NCI-H1105 treated with DMSO at 0.1 percent for 48 hours (cell line): ENCODE results near the gene PCAT7.
"Not testable (repeated sequence)": the region's sequence is repeated elsewhere in the genome, so short reads cannot be mapped to it uniquely, and the experiment has no call there.

Experiments
- DNase-seq: peaks from one replicate; lab custom pipeline; 2025; lab: John Stamatoyannopoulos, UW

PCAT7 gene

DNA sequence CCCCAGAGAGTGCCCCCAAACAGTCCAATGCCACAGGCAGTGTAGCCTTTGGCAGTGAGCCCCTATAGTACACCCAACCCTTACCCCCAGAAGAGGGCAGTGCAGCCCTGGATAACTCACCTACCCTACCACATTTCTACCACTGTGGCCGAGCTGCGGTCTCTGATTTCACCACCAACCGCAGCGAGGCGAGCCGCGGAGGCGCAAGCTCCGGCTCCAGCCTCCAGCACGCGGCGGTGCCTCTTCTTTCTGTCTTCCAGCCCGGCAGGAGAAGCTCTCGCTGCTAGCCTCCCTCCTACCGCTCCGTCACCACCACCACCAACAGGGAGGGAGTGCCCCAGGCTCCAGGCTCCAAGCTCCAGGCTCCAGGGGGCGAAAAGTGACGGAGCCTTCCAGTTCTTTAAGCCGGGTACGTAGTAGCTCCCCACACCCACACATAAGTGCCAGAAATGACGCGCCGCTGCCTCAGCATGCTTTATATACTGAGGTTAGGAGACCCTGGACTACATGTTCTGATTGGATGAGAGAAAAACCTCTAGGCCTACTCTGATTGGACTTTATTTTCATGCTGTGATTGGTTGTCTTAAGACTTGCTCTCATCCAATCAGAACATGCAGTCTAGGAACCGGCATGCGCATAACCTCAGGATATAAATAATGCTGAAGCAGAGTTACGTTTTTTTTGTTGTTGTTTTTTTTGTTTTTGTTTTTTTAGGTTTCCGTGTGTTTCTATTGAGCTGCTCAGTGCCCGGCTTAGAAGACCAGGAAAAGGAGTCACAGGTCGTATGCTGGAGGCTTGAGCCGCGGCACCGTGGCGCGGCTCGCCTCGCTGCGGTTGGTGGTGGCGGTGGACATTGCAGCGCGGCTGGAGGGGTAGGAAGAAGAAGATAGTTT lies at the start of gene PCAT7:
Gene PCAT7, plus strand, starts transcription at position 645 of the 893 bp plus-strand sequence.
- DNase-seq = peak; percentile 77

DNA sequence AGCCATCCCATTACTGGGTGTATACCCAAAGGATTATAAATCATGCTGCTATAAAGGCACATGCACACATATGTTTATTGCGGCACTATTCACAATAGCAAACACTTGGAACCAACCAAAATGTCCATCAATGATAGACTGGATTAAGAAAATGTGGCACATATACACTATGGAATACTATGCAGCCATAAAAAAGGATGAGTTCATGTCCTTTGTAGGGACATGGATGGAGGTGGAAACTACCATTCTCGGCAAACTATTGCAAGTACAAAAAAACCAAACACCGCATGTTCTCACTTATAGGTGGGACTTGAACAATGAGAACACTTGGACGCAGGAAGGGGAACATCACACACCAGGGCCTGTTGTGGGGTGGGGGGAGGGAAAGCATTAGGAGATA lies 48.5 kb upstream of the PCAT7 start:
- not testable (repeated sequence) for DNase-seq

DNA sequence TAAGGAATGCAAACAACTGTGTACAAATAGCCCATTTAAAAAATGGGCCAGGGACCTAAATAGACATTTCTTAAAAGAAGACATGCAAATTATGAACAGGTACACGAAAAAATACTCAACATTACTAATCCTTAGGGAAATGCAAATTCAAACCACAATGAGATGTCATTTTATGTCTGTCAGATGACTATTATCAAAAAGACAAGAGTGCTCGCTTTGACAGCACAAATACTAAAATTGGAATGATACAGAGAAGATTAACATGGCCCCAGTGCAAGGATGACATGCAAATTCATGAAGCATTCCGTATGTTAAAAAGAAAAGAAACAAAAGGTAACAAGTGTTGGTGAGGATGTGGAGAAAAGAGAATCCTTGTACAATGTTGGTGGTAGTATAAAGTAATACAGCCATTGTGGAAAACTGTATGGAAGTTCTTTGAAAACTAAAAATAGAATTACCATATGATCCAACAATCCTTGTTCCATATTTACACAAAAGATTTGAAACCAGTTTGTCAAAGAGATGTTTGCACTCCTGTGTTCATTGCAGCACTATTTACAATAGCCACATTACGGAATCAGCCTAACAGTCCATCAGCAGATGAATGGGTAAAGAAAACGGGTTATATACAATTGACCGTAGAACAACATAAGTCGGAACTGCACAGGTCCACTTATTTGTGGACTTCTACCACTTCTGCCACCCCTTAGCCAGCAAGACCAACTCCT lies 47.2 kb upstream of the PCAT7 start:
- no peak for DNase-seq

DNA sequence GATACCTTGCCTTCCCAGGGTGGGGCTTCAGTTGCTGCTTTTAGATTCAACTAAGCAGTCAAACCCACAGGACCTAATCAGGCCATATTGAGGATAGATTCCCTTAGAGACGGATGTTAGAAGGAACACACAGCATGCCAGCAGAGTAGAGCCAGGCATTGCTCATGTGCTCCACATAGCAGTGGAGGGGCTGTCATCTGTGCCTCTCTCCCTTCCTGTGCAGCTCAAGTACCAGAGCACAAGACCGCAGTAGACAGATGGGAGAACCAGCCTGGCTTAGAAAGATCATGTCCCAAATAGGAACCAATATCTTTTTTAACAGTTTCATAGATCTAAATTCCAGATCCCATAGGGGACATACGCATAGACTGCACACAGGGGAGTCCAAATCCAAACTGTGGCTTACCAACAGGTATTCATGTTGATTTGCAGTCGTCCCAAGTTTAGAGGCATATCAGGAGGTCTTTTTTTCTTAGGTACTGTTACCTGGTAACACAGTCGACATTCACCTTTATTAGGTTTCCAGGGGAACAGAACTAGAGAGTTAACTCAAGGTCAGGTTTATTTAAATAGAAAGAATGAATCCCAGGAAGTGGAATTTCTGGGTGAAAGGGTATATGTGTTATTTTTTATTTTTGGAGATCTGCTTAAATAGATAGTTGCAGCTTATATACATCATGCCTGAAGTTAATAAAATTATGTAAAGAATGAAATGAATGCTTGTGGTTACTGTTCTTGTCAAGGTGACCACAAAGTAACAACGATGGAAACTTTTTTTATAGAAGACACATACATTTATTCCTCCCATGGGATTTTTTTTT lies 43.5 kb upstream of the PCAT7 start:
- DNase-seq = no peak

DNA sequence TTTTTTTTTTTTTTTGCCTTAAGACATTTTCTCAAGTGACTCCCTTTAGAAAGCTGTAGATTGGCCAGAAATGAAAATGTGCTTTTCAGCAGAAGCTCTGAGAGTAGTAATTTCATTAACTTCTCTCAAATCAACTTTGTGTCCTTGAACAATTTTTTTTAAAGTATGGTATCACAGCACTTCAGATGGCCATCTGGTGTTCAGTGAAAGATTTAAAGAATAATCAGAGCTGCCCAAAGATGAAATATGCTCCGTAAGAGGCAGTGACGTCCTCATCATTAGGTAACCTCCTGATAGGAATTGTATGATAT lies 43.0 kb upstream of the PCAT7 start:
- DNase-seq = no peak

DNA sequence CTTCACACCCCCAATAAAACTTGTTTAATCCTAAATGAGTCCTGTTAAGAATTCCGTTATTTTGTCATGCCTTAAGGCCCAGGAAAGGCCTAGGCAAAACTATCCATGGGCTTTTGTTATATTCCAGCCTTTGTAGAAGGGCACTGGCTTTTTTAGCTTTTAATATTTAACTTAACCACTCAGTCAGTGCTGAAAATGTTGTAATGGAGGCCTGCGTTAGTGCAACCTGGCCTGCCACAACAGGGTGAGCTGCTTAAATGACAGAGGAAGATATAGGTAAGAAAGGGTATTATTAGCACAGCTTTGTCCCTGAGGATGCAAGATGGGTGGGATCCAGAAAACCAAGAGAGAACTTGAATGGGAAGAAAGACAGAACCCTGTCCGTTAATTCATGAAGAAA lies 40.2 kb upstream of the PCAT7 start:
- DNase-seq = no peak

DNA sequence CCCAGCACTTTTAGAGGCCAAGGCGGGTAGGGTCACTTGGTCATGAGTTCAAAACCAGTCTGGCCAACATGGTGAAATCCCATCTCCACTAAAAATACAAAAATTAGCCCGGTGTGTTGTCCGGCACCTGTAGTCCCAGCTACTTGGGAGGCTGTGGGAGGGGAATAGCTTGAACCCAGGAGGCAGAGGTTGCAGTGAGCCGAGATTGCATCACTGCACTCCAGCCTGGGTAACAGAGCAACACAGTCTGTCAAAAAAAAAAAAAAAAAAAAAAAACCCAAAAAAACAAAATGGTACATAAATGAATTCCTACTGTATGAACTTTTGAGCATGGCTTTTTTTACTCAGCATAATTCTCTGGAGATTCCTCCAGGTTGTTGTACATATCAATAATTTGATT lies 37.6 kb upstream of the PCAT7 start:
- no peak for DNase-seq

DNA sequence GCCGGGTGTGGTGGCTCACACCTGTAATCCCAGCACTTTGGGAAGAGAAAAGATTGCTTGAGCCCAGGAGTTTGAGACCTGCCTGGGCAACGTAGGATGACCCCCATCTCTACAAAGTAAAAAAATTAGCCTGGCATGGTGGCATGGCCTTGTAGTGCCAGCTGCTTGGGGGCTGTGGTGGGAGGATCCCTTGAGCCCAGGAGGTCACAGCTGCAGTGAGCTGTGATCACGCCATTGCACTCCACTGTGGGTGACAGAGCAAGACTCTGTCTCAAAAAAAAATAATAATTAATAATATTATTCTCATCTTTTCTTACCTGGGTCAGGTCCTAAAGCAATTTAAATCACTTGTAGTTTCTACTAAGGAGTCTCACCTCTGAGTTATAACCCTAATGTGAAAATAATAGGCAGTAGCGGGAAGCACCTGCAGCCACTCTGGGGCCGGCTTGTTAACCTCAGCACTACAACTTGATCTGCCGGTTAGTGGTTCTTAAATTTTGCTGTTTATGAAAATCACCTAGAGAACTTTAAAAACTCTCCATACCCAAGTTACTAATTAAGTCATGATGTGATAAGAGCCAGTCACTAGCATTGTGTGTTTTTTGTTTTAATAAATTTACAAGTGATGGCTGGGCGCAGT lies 29.4 kb upstream of the PCAT7 start:
- DNase-seq = no peak

DNA sequence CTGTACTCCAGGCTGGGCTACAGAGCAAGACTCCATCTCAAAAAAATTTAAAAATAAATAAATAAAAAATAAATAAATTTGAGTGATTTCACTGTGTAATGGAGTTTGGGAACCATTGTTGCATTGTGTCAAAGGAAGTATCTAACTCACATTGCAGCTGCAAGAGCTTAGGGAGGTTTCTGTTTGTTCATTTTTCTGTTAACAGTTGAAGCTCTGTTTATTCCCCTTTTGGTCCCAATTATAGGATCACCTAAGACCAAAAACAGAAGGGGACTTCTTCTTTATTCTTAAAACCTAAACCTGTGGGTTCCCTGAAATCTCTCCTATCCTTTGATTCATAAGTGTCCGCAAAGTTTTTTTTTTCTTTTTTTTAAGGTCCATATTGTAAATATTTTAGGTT lies 28.6 kb upstream of the PCAT7 start:
- DNase-seq = no peak

DNA sequence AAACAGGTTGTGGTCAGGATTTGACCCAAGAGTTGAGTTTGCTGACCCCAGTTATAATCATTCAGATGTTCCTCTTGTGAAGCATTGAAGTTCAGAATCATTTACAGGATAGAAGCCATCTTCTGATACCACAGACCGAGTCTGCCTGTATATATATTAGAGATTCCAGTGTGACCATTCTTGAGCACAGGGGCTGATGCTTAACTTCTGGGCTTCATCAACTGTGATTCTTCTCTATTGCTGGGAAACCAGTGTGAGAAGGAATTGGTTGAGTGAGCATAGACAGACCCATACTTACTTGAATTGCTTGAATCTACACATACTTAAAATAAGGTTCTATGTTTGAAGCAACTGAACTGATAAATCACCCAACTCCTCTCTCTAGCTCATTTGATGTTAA lies 27.9 kb upstream of the PCAT7 start:
- DNase-seq = no peak

DNA sequence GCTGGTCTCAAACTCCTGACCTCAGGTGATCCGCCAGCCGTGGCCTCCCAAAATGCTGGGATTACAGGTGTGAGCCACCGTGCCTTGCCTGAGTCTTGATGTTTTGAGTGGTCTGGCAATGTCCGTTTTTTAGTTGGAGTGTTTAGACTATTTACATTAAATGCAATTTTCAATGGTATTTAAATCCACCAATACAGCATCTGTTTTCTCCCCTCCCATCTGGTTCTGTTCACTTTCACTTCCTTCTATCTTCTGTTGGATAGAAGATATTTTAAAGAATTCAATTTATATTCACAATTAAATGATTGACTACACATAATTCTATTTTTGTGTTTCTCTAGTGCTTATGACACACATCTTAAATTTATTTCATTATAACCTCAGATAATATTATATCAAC lies 26.0 kb upstream of the PCAT7 start:
- no peak for DNase-seq

DNA sequence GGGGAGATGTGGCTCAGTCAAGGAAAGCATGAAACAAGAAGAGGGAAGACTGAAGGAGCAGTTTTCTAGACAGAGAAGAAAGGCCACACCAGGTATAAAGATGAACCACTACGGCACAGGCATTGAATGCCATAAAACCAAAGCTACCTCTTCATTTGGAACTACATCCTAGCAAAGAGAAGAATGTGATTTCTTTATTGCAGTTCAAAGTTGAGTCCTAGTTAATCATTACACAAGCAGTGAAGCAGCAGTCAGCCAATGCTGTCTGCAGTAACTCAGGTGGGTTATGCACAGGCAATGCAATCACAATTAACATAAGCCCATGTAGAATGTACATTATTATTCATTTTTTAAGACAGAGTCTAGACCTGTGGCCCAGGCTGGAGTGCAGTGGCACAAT lies 21.7 kb upstream of the PCAT7 start:
- DNase-seq = no peak

DNA sequence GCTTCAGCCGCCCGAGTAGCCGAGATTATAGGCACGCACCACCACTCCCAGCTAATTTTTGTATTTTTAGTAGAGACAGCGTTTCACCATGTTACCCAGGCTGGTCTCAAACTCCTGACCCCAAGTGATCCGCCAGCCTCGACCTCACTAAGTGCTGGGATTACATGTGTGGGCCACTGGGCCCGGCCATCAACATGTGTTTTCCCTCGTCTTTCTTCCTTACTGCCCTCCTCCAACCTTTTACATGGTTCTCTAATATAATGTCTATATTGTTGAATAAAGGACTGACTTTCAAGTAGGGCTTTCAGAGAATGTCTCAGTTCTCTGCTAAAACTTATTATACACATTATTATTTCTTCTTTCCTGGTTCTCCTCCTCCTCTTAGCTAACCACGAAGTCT lies 21.3 kb upstream of the PCAT7 start:
- DNase-seq = no peak

DNA sequence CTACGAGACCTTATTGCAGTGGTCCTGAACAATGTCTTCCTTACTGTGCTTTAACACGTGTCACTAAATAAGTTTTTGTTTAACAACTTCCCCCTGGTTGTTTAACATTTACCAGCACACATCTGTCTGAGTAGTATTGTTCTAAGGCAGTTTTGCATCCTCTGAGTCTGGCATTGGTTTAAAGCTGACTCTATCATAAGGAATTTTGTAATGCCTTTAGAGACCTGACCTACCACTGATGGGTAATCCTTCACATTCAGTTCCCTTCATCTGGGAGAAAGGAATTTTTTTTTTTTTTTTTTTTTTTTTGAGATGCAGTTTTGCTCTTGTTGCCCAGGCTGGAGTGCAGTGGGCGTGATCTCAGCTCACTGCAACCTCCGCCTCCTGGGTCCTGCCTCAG lies 20.0 kb upstream of the PCAT7 start:
- no peak for DNase-seq

DNA sequence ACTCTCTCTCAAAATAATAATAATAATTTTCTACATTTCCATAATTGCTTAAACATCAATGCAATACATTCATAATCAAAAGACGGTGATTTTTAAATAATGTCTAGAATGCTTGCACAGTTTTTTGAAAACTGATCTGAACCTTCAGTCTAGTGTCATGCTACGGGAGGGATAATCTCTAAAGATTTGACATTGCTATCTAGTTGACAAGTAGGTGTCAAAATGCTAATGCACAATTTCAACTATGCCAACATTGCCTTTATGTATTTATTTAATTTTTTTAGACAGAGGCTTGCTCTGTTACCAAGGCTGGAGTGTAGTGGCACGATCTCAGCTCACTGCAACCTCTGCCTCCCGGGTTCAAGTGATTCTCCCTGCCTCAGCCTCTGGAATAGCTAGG lies 16.0 kb upstream of the PCAT7 start:
- DNase-seq = no peak

DNA sequence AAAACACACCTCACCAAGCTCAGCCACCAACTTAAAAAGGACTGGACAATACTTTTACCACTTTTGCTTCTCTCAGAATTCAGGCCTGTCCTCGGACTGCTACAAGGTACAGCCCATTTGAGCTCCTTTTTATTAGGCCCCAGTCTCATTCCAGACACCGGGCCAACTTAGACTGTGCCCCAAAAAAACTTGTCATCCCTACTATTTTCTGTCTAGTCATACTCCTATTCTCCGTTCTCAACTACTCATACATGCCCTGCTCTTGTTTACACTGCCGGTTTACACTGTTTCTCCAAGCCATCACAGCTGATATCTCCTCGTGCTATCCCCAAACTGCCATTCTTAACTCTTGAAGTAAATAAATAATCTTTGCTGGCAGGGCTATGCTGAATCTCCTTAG lies 10.5 kb upstream of the PCAT7 start:
- not testable (repeated sequence) for DNase-seq

DNA sequence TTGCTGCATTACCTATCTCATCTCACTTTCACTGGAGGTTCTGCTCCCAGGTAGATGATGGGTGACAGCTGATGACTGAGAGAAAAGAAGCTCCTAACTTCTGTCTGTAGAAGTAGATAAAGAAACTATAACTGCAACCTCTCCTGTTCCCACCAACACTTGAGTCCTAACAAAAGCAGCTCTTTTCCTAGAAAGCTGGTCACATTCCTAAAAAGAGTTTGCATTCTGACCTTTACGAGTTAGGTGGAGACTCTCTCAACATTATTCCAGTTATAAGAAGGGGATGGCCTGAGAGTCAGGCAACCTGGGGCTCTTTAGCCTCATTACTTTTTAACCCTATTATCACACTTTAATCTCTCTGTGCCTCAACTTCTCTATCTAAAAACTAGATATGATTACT lies 8.9 kb upstream of the PCAT7 start:
- DNase-seq = no peak

DNA sequence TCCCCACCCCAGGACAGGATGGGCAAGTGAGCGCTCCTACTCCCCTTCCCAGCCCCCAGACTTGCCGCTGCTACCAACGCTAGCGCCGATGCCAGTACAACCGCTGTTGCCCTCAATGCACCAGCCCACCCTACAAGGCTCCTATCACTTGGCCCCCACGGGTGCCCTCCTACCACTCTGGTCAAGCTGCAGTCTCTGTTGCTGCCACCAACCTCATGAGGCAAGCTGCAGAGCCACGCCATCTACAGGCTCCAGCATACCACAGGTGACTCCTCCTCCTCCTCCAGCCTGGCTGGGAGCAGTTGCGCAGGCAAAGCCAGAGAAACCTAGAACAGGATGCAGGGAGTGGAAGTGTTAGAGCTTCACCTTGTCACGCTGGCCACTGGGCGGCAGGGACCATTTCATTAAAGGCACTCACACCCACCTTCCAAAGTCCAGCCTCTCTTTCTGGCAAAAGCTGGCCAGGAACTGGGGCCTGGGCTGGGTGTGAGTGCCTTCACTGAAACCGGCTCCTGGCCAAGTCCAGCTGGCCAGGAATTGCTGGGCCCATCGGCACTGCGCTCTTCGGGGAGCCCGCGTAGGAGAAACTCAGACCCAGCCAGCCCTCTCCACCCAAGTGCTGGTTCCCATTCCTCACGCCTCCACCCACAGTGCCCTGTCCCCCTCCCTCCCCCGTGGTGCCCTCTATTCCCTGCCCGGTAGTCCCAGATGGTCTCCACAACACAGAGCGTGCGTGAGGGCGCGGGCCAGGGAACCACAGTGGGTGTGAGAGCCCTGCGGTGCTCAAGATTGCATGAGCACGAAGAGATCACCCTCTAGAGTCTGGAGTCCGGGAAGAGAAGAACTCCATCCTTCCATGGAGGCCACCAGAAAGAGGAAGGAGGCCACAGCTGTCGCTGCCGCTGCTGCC lies 1.6 kb upstream of the PCAT7 start:
- no peak for DNase-seq

DNA sequence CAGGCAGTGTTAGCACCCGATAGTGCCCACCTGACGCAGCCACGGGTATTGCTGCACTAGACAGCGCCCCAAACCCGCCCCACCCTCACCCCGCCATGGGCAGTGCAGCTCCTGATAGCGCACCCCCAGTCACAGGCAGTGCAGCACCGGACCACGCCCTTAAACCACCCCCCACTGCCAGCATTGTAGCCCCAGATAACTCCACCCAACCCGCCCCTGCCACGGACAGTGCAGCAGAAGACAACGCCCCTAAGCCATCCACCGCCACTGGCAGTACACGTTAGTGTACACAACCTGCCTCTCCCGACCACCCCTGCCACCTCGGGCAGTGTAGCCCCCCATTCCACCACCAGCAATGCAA lies 825 bp upstream of the PCAT7 start:
- DNase-seq = no peak

DNA sequence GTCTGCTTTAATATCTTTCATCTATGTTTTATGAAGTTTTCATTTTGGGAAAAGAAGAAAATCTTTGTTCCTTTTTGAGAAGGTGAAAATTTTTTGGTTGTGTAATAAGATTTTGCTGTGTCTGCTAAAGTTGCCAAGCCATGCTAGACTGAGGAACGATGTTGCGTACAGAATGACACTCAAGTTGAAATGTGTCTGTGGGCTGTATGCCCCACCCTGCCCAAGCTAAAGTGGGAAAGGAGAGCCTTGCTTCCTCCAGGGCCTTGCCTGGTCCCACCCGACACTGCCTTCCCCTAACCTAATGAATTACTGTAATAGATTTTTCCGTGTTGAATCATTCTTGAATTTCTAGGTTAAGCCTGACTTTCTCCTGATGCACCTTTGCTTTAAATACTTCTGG lies 2.5 kb downstream of the PCAT7 start:
- no peak for DNase-seq

DNA sequence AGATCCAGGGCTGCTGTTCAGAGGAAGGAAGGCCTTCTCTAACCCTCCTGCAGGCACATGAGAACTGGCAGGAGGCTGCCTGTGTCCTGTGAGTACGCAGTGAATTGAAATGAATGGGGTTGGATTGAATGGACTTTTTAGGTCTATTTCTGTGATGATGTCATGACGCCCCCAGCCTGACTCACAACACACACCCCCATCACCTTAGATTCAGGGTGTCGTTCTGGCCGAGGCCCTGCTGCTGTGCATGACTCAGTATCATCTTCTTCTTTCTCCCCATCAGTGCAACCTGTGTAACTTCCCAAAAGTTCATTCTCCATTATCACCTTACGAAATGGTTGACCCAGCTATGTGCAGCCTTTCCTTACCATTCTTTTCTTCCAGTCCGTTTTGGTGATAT lies 5.4 kb downstream of the PCAT7 start:
- DNase-seq = no peak
